ENCODE results near the gene TRIM58.

The TRIM58 gene

GRCh38 chr1:247854899-247855545 lies 2.0 kb upstream of the TRIM58 start:
- TF ChIP-seq CTCF (conservative IDR thresholded peaks at IDR 0.05) (no peak), ZFX (IDR thresholded peaks at IDR 0.05) (no peak)
- H3K27ac ChIP-seq: no peak overlapping the region

- no peak for TF ChIP-seq ZFX (IDR thresholded peaks at IDR 0.05)
- TF ChIP-seq CTCF (conservative IDR thresholded peaks at IDR 0.05): no peak
Observed at GRCh38 chr1:247855911-247856310, 1.1 kb upstream of the TRIM58 start.

GRCh38 chr1:247857985-247858619 lies 1.1 kb downstream of the TRIM58 start:
- TF ChIP-seq ZFX (IDR thresholded peaks at IDR 0.05) (no peak), CTCF (conservative IDR thresholded peaks at IDR 0.05) (no peak)
- H3K27ac ChIP-seq: no peak overlapping the region

More at GRCh38 chr1:247855911-247856310, 1.1 kb upstream of the TRIM58 start:
- H3K27ac ChIP-seq: no peak overlapping the region

- TF ChIP-seq CTCF (conservative IDR thresholded peaks at IDR 0.05): no peak
- TF ChIP-seq ZFX (IDR thresholded peaks at IDR 0.05): no peak
- H3K27ac ChIP-seq: no peak overlapping the region
Observed at GRCh38 chr1:247862756-247863155, 5.8 kb downstream of the TRIM58 start.

- no peak for TF ChIP-seq CTCF (conservative IDR thresholded peaks at IDR 0.05)
- no peak for TF ChIP-seq ZFX (IDR thresholded peaks at IDR 0.05)
- no peak overlapping the region for H3K27ac ChIP-seq
Observed at GRCh38 chr1:247864644-247865043, 7.7 kb downstream of the TRIM58 start.

DNA sequence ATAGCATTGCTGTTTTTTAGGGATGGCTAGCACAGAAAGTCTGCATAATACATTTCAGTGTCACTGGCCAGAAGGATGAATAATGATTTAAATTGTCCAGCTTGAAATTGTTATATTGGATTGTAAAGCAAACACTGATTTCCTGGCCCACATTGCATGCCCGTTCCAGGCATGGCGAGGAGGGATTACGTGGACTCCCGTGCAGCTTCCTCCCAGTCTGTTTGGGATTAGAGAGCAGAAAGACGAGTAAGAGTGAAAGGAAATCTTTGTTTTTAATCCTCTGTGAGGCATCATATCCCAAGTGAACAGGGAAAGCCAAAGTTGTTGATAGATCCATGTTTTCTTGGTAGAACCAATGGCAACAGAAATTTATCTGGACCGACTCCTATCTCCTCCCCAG lies 8.4 kb downstream of the TRIM58 start:
- TF ChIP-seq CTCF (conservative IDR thresholded peaks at IDR 0.05) (no peak), ZFX (IDR thresholded peaks at IDR 0.05) (no peak)
- no peak overlapping the region for H3K27ac ChIP-seq

GRCh38 chr1:247883346-247883745 lies 26.4 kb downstream of the TRIM58 start:
- TF ChIP-seq CTCF (conservative IDR thresholded peaks at IDR 0.05) (no peak), ZFX (IDR thresholded peaks at IDR 0.05) (no peak)
- H3K27ac ChIP-seq: no peak overlapping the region
